LNCaP clone FGC (cell line): ENCODE results near the gene PRPF8.

Source experiments
- DNase-seq: peaks from one replicate; pipeline ENCODE4 v3.0.0-alpha.2; 2011; ENCODE audit warnings: low read depth
- H3K4me3 ChIP-seq: 2 replicates; pipeline ENCODE4 v1.5.1; 2011; ENCODE audit warnings: mild to moderate bottlenecking, low read depth, low read length, control low read depth
- TF ChIP-seq, protein P1 (sequence below): IDR thresholded peaks from 2 replicates; pipeline ENCODE4 v1.5.1; 2012; ENCODE audit warnings: mild to moderate bottlenecking; ENCODE audit not compliant: control insufficient read depth, insufficient read depth; ENCODE audit errors: extremely low read depth

PRPF8 gene

DNA sequence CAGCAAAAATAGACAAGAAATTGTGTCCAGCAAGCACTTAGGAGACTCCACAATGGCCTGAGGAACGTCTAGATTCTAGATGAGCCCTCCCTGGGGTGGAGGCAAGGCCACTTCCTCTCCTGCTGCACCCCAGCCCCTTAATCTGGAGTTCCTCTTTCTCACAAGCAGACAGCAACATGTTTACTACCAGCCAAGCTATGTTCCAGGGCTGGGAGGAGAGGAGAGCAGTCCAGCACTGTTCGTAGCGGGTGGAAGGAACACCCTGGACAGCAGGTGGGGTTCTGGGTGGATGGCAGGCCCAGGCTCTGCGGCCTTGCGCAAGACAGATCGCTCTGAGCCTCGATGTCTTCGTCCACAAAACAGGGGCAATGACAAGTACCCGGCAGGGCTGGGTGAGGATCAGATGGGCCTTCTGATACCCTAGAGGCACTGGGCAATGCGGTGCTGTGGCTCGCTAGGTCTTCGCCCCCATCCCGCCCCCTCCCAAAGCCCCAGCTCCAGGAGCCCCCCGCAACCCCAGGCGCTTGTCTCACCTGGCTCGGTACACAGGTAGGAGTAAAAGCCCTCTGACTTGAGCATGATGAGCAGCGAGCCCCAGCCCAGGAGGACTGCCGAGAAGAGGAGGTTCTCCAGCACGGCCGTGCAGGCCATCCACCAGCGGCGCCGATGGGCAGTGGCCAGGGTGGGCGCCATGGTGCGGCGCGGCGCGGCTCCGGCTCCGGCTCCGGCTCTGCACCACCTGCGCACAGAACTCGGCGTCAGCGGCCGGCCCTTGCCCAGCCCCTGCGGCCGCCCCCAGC, 57.3 kb downstream of the PRPF8 start:
- peak overlapping the region; percentile 88 for H3K4me3 ChIP-seq
- TF ChIP-seq, protein P1, sequence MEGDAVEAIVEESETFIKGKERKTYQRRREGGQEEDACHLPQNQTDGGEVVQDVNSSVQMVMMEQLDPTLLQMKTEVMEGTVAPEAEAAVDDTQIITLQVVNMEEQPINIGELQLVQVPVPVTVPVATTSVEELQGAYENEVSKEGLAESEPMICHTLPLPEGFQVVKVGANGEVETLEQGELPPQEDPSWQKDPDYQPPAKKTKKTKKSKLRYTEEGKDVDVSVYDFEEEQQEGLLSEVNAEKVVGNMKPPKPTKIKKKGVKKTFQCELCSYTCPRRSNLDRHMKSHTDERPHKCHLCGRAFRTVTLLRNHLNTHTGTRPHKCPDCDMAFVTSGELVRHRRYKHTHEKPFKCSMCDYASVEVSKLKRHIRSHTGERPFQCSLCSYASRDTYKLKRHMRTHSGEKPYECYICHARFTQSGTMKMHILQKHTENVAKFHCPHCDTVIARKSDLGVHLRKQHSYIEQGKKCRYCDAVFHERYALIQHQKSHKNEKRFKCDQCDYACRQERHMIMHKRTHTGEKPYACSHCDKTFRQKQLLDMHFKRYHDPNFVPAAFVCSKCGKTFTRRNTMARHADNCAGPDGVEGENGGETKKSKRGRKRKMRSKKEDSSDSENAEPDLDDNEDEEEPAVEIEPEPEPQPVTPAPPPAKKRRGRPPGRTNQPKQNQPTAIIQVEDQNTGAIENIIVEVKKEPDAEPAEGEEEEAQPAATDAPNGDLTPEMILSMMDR, result 0 out of 2 replicates have a peak, but pooled peaks have one; percentile 4
- DNase-seq, result no peak

DNA sequence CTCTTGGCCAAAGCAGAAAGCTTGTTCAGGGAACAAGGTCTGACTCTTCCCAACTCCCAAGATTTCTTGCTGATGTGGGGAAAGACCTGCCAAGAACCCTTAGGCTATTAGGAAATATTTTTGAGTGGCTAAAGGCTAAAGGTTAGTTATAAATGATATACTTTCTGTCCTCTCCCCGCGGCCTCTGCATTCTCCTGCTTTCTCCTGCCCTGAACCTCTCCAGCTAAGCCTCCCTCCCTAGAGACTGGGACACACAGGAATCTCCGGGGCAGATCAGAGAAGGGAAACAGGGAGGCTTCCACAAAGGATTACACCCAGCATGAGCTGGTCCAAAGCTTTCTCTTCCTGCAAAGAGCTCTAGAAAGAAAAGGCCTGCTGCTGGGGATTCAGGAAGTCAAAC, 58.3 kb downstream of the PRPF8 start:
- no peak overlapping the region for H3K4me3 ChIP-seq
- TF ChIP-seq, protein P1, result no peak
- no peak for DNase-seq

DNA sequence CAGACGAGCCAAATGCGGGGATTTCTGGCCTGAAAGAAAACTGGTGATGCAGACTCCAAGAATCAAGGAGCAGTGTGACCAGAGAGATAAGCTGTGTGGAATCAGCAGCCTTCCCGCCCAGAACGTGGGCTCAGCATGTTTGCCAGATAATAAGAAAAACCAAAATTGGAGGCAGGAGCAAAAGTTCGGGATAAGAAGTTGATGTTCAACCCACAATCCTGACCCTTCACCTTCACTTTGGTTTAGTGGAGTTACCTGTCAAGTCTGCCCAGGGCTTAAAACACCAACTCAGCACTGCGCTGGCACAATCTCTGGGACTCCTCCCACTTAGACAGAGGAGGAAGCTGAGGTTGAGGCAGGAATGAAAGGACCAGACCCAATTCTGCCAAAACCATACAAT, 59.1 kb downstream of the PRPF8 start:
- TF ChIP-seq, protein P1, result no peak
- DNase-seq, result no peak
- H3K4me3 ChIP-seq, result no peak overlapping the region

DNA sequence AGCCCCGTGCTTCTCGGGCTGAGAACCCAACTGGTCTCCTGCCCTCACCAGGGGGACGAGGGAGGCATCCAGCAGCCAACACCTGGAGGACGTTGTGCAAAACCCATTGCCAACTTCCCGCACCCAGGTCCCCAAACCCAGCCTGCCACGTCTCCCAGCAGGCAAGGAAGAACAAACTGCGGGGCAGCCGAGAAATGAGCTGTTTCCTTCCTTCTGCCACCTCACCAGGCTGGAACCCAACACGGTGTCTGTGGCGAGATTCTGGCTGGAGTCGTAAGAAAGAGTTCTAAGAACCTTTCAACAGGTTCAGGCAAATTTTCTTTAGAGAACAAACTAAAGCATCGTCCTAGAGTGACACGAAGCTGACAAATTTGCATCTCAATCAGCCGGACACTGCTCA, 59.6 kb downstream of the PRPF8 start:
- no peak overlapping the region for H3K4me3 ChIP-seq
- TF ChIP-seq, protein P1, result no peak
- DNase-seq, result no peak

DNA sequence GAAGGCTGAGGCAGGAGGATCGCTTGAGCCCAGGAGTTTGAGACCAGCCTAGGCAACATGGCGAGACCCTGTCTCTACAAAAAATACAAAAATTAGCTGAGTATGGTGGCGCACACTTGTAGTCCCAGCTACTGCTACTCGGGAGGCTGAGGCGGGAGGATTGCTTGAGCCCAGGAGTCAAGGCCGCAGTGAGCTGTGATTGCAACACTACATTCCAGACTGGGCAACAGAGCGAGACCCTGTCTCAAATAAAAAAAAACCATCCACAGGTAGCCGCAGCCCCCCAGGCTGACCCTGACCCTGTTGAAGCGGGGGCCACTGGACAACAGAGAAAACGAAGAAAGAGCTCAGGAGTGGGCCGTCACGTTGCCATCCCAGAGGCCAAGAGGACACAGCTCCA, 60.0 kb downstream of the PRPF8 start:
- DNase-seq, result no peak
- TF ChIP-seq, protein P1, result no peak
- H3K4me3 ChIP-seq, result no peak overlapping the region

DNA sequence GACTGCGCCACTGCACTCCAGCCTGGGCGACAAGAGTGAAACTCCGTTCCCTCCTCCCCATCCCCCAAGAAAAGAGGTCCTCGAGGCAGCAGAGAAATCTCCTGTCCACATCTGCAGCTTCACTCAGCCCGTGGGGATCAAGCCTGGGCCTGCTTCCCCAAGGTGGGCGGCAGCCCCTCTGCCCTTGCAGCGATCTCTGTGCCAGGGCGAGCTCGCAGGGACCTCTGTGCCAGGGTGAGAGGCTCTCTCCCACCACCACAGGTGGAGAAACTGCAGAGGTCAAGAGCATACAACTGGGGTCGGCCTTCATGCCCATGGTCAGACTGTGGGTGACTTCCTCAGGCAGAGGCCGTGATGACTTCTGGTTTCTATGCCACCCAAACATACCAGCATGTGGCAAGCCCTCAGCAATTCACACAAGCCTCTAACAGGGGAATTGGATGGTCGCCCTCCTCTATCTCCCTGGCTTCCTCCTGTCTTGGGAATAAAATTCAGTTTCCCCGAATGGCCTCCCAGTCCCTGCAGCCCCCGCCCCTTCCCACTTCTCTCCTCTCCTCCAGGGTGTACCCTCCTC, 61.5 kb downstream of the PRPF8 start:
- H3K4me3 ChIP-seq, result no peak overlapping the region
- DNase-seq, result no peak
- TF ChIP-seq, protein P1, result no peak

DNA sequence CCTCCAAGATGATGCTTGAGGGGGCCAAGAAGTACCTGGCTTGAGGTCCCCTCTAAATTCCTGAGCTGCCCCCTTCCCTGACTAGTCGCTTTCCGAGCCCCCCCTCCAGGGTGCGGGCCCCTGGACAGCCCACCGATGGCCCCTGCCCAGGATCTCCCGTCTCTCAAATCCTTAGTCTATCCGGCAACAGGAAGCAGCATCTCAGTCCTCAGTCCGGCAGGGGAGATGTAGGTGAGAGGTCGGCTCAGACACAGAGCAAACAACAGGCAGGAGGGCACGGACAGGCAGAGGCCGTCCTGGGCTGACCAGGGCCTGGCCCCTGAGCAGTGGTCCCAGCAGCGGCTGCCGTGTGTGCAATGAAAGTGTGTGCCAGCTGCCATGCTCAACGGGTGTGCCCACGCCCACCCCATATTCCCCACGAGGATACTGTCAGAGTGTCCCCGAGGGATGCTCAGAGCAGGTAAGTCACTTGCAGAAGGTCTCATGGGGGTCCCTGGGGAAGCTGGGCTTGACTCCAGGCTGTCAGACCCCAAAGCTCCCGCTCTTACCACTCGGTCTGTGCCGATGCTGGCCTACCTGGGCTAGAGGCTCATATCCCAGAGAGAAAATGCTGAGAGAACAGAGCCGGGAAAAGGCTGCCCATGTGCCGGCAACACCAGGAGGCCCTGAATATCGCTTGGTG, 63.3 kb downstream of the PRPF8 start:
- TF ChIP-seq, protein P1, result no peak
- H3K4me3 ChIP-seq, result no peak overlapping the region
- no peak for DNase-seq
